SK-N-MC (cell line): ENCODE data around the gene ABCB9.

ENCODE experiments used
- DNase-seq: peaks from one replicate; pipeline ENCODE4 v3.0.0-alpha.2; 2011; ENCODE audit warnings: low read depth, low spot score
- H3K27ac ChIP-seq: fragments of 200-600 bp; sonication (generic); 2 replicates; pipeline ENCODE4 v1.5.1; 2016; ENCODE audit warnings: mixed run types
- H3K36me3 ChIP-seq: fragments of 200-600 bp; sonication (generic); 2 replicates; pipeline ENCODE4 v1.6.1; 2017; ENCODE audit warnings: antibody characterized with exemption, low read length, mixed read lengths; ENCODE audit not compliant: insufficient read depth
- H3K4me3 ChIP-seq: fragments of 200-600 bp; sonication (generic); 2 replicates; pipeline ENCODE4 v1.5.1; 2016
- H3K9ac ChIP-seq: fragments of 200-600 bp; sonication (generic); 2 replicates; pipeline ENCODE4 v1.8.0; 2017; ENCODE audit warnings: mixed run types, mixed read lengths; ENCODE audit not compliant: insufficient read length
- H3K9me3 ChIP-seq: fragments of 200-600 bp; sonication (generic); 2 replicates; pipeline ENCODE4 v1.6.1; 2017; ENCODE audit warnings: low read depth, mild to moderate bottlenecking, antibody characterized with exemption, low read length, moderate library complexity, mixed read lengths
- EZH2 ChIP-seq: fragments of 200-600 bp; sonication (generic); IDR thresholded peaks from one replicate; pipeline ENCODE4 v1.6.1; 2017; ENCODE audit warnings: antibody characterized with exemption
- FOXP2 ChIP-seq: optimal IDR thresholded peaks from 2 replicates; pipeline ENCODE3; 2011; ENCODE audit warnings: mild to moderate bottlenecking, moderate library complexity; ENCODE audit not compliant: insufficient read depth; ENCODE audit errors: extremely low read length, control extremely low read depth
- POLR2AphosphoS5 ChIP-seq: IDR thresholded peaks from 2 replicates; pipeline ENCODE4 v1.6.1; 2012; ENCODE audit warnings: mild to moderate bottlenecking, low read depth, low read length, borderline replicate concordance

ABCB9 gene

GRCh38 chr12:122951979-122952892, 14.0 kb downstream of the ABCB9 start:
- no peak overlapping the region for H3K9ac ChIP-seq
- no peaks in the 10 kb centered on the region for H3K36me3 ChIP-seq
- TF ChIP-seq FOXP2 = no peak
- DNase-seq = no peak
- H3K9me3 ChIP-seq = no peaks in the 10 kb centered on the region
- no peak overlapping the region for H3K27ac ChIP-seq
- H3K4me3 ChIP-seq = no peak overlapping the region

GRCh38 chr12:122951406-122951805, 14.9 kb downstream of the ABCB9 start:
- Histone ChIP-seq H3K4me3 (no peak overlapping the region), H3K36me3 (no peaks in the 10 kb centered on the region), H3K9me3 (no peaks in the 10 kb centered on the region), H3K9ac (no peak overlapping the region), H3K27ac (no peak overlapping the region)
- no peak for DNase-seq
- TF ChIP-seq FOXP2 = no peak
- no peak for TF ChIP-seq POLR2AphosphoS5
- TF ChIP-seq EZH2 = no peak

- H3K36me3 ChIP-seq = no peaks in the 10 kb centered on the region
These were observed 16.2 kb downstream of the ABCB9 start for GRCh38 chr12:122949816-122950675.

GRCh38 chr12:122949405-122949804, 16.9 kb downstream of the ABCB9 start:
- Histone ChIP-seq H3K9me3 (no peaks in the 10 kb centered on the region), H3K4me3 (no peak overlapping the region), H3K27ac (no peak overlapping the region), H3K36me3 (no peaks in the 10 kb centered on the region), H3K9ac (no peak overlapping the region)
- DNase-seq = no peak
- no peak for TF ChIP-seq POLR2AphosphoS5

More at GRCh38 chr12:122949816-122950675, 16.2 kb downstream of the ABCB9 start:
- Histone ChIP-seq H3K4me3 (no peak overlapping the region), H3K27ac (no peak overlapping the region), H3K9me3 (no peaks in the 10 kb centered on the region), H3K9ac (no peak overlapping the region)
- TF ChIP-seq EZH2 = no peak
- no peak for TF ChIP-seq POLR2AphosphoS5
- no peak for TF ChIP-seq FOXP2
- no peak for DNase-seq

GRCh38 chr12:122948605-122949004, 17.7 kb downstream of the ABCB9 start:
- Histone ChIP-seq H3K36me3 (no peaks in the 10 kb centered on the region), H3K27ac (no peak overlapping the region), H3K4me3 (no peak overlapping the region), H3K9me3 (no peaks in the 10 kb centered on the region), H3K9ac (no peak overlapping the region)
- no peak for DNase-seq
- TF ChIP-seq FOXP2 = no peak
- TF ChIP-seq EZH2 = no peak
- no peak for TF ChIP-seq POLR2AphosphoS5

- no peak for DNase-seq
- H3K36me3 ChIP-seq = no peaks in the 10 kb centered on the region
- no peak overlapping the region for H3K27ac ChIP-seq
- H3K9me3 ChIP-seq = no peaks in the 10 kb centered on the region
- H3K4me3 ChIP-seq = no peak overlapping the region
- H3K9ac ChIP-seq = no peak overlapping the region
- TF ChIP-seq EZH2 = no peak
- TF ChIP-seq POLR2AphosphoS5 = no peak
- no peak for TF ChIP-seq FOXP2
These were observed 18.9 kb downstream of the ABCB9 start for GRCh38 chr12:122947352-122947792.

GRCh38 chr12:122946690-122947341, 19.4 kb downstream of the ABCB9 start:
- TF ChIP-seq POLR2AphosphoS5 = no peak
- no peak overlapping the region for H3K9ac ChIP-seq
- no peaks in the 10 kb centered on the region for H3K9me3 ChIP-seq
- H3K4me3 ChIP-seq = no peak overlapping the region
- no peaks in the 10 kb centered on the region for H3K36me3 ChIP-seq
- DNase-seq = no peak
- H3K27ac ChIP-seq = no peak overlapping the region
